Endothelial cell of umbilical vein (primary cell): ENCODE data around the gene MROH2A. TPM values are rescaled to one million over a fixed set of nuclear protein-coding genes. Genes with fewer than 3 reads are reported as not detected.

Experiments
- BruUV-seq: library from RNA; stranded (reverse); fragments of 400-500 nt; replicated peaks from 2 replicates; lab custom pipeline; 2021; lab: Mats Ljungman, UMichigan
- CTCF ChIA-PET: fragments of 300-600, 350-600 bp; sonication (Branson Sonifier 250); formaldehyde crosslinking; loops from one replicate; lab custom pipeline; 2021; ENCODE audit warnings: antibody characterized with exemption, inconsistent platforms; lab: Charles Lee
- POLR2A ChIA-PET: fragments of 300-600, 350-600 bp; sonication (Branson Sonifier 250); formaldehyde crosslinking; loops from one replicate; lab custom pipeline; 2021; ENCODE audit warnings: antibody characterized with exemption, inconsistent platforms; lab: Charles Lee
- DNase-seq: peaks from one replicate; pipeline ENCODE4 v3.0.0-alpha.2; 2011; ENCODE audit warnings: low read depth, low spot score
- FAIRE-seq: peaks from 2 replicates; lab custom pipeline; 2011; peaks lifted over from hg19 to GRCh38; lab: Jason Lieb, UNC
- H2AFZ ChIP-seq: 2 replicates; pipeline ENCODE4 v1.6.0; 2012; ENCODE audit warnings: low read depth, low read length, control low read depth, inconsistent platforms
- H3K27ac ChIP-seq: 2 replicates; pipeline ENCODE4 v1.5.1; 2011; ENCODE audit warnings: low read depth, mild to moderate bottlenecking, control low read depth, low read length, moderate library complexity; ENCODE audit not compliant: insufficient read depth
- H3K27me3 ChIP-seq, 2 experiments: 2 replicates each; pipeline versions ENCODE4 v1.6.0 to v1.6.1; 2011; ENCODE audit warnings: low read length in 2 of 2, mixed read lengths in 1 of 2; ENCODE audit not compliant: control insufficient read depth in 2 of 2, insufficient read depth in 2 of 2
- H3K36me3 ChIP-seq, 2 experiments: 2 replicates in 1 of 2; 3 replicates in 1 of 2; pipeline ENCODE4 v1.5.1; 2011; ENCODE audit warnings: low read length in 2 of 2, mild to moderate bottlenecking in 1 of 2, moderate library complexity in 1 of 2; ENCODE audit not compliant: control insufficient read depth in 2 of 2, insufficient read depth in 2 of 2; ENCODE audit errors: extremely low read depth in 1 of 2
- H3K4me1 ChIP-seq: 3 replicates; pipeline ENCODE4 v1.5.1; 2011; ENCODE audit warnings: mild to moderate bottlenecking, low read length; ENCODE audit not compliant: control insufficient read depth, insufficient read depth; ENCODE audit errors: extremely low read depth
- H3K4me2 ChIP-seq: 2 replicates; pipeline ENCODE4 v1.6.1; 2011; ENCODE audit warnings: low read length, control low read depth, mixed read lengths; ENCODE audit not compliant: insufficient read depth
- H3K4me3 ChIP-seq, 3 experiments: fragments of 200-600 bp in 1 of 3; sonication (generic), shearing (Covaris generic) in 1 of 3; replicated peaks in 1 of 3; 2 replicates each; pipeline ENCODE4 v1.5.1; 2011 to 2016; ENCODE audit warnings: control low read depth in 3 of 3, low read length in 3 of 3, mild to moderate bottlenecking in 2 of 3, inconsistent platforms in 1 of 3, low read depth in 1 of 3, moderate library complexity in 1 of 3; ENCODE audit not compliant: insufficient read depth in 1 of 3
- H3K79me2 ChIP-seq: 2 replicates; pipeline ENCODE4 v1.6.0; 2012; ENCODE audit warnings: low read length, inconsistent platforms; ENCODE audit not compliant: control insufficient read depth, insufficient read depth
- H3K9ac ChIP-seq: replicated peaks from 2 replicates; pipeline ENCODE3; 2011; ENCODE audit warnings: low read length, control low read depth; ENCODE audit not compliant: insufficient read depth; ENCODE audit errors: extremely low read depth
- H3K9me1 ChIP-seq: replicated peaks from 3 replicates; pipeline ENCODE4 v1.6.0; 2011; ENCODE audit warnings: mild to moderate bottlenecking, low read length; ENCODE audit not compliant: control insufficient read depth, insufficient read depth; ENCODE audit errors: extremely low read depth
- H3K9me3 ChIP-seq: replicated peaks from 2 replicates; pipeline ENCODE4 v1.5.1; 2012; ENCODE audit warnings: low read length, inconsistent platforms; ENCODE audit not compliant: control insufficient read depth, insufficient read depth
- H4K20me1 ChIP-seq: replicated peaks from 2 replicates; pipeline ENCODE3; 2011; ENCODE audit warnings: mild to moderate bottlenecking, low read length; ENCODE audit not compliant: control insufficient read depth, insufficient read depth; ENCODE audit errors: extremely low read depth
- EZH2 ChIP-seq: IDR thresholded peaks from 2 replicates; pipeline ENCODE4 v1.6.1; 2012; ENCODE audit warnings: borderline replicate concordance, low read depth, mild to moderate bottlenecking, moderate library complexity, low read length, inconsistent platforms; ENCODE audit not compliant: severe bottlenecking
- FOS ChIP-seq: IDR thresholded peaks from 2 replicates; pipeline ENCODE4 v1.6.1; 2011; ENCODE audit warnings: mild to moderate bottlenecking, low read length, moderate library complexity, borderline replicate concordance; ENCODE audit not compliant: insufficient read depth
- GATA2 ChIP-seq: IDR thresholded peaks from 2 replicates; pipeline ENCODE4 v1.7.0; 2011; ENCODE audit warnings: low read depth, mild to moderate bottlenecking, moderate library complexity, mixed read lengths, low read length; ENCODE audit not compliant: insufficient read length, insufficient read depth
- JUN ChIP-seq: IDR thresholded peaks from 2 replicates; pipeline ENCODE4 v1.6.1; 2011; ENCODE audit warnings: borderline replicate concordance, low read depth; ENCODE audit not compliant: insufficient read length, insufficient read depth
- MYC ChIP-seq: IDR thresholded peaks from one replicate; pipeline ENCODE4 v1.6.1; 2011; ENCODE audit warnings: mild to moderate bottlenecking, low read depth, low read length
- POLR2A ChIP-seq: IDR thresholded peaks from 2 replicates; pipeline ENCODE4 v1.6.1; 2012; ENCODE audit warnings: low read depth, mild to moderate bottlenecking, control low read depth, low read length
- POLR2AphosphoS5 ChIP-seq: IDR thresholded peaks from 2 replicates; pipeline ENCODE4 v1.6.1; 2012; ENCODE audit warnings: low read depth, mild to moderate bottlenecking, control low read depth, low read length, moderate library complexity; ENCODE audit not compliant: insufficient read depth
- dilution Hi-C: fragments of 300-500 bp; cut with MboI; formaldehyde crosslinking; loops from one replicate; pipeline ENCODE4 v1.15.0; 2019; ENCODE audit warnings: low sequenced_read_pairs; ENCODE audit not compliant: extremely low pct_ligation_motif_present
- intact Hi-C: fragments of 100-400 bp; cut with micrococcal nuclease; formaldehyde crosslinking; loops from one replicate; pipeline ENCODE4 v1.10.0; 2022
- polyA plus RNA-seq, 4 experiments: library from polyadenylated mRNA; depleted of rRNA in 3 of 4; stranded (reverse) in 3 of 4; unstranded in 1 of 4; fragments of >200 nt; gene quantifications; 2 replicates each; pipeline versions ENCODE4 v1.2.1 to v1.2.3, GENCODE V29; 2011 to 2012; ENCODE audit warnings: missing spikeins in 1 of 4
- total RNA-seq: library from RNA; stranded (reverse); gene quantifications from 2 replicates; pipeline ENCODE4 v1.2.3, GENCODE V29; 2021
- TF ChIP-seq, protein P1 (sequence below), 2 donors: IDR thresholded peaks; 1 replicate in 1 of 2; 2 replicates in 1 of 2; pipeline ENCODE4 v1.5.1; 2011; ENCODE audit warnings: low read length in 2 of 2, mild to moderate bottlenecking in 2 of 2, moderate library complexity in 2 of 2, control low read depth in 1 of 2, inconsistent platforms in 1 of 2, low read depth in 1 of 2; ENCODE audit not compliant: insufficient read depth in 1 of 2; ENCODE audit errors: extremely low read depth in 1 of 2
- TF ChIP-seq, protein P2 (sequence below): IDR thresholded peaks from 2 replicates; pipeline ENCODE4 v1.6.1; 2011; ENCODE audit not compliant: insufficient read depth, insufficient read length

Gene MROH2A
- total and polyA plus RNA-seq, 2 donors (not counting 3 experiments of a cell fraction or from before 2014, with no cell fraction given), result not detected

DNA sequence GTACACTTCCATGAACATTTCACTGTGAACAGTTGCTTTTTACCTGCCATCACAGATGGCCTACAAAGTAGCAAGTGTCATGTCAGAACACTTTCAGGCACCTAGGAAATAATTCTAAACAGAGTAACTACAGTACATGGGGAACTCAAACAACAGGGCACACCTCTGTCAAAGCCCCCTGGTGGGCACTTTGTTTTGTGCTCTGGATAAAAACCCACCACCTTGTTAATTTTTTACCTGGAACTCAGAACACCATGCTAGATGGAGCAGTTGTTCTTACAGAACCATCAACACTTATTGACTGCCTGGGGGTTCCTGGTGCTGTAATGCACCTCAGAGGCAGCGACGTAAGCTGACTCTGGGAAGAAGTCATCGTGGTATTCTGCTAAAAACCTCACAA lies 87.7 kb downstream of the MROH2A start:
- H3K27me3 ChIP-seq, result peaks cover 0 to 13% of the 10 kb centered on the region in 2 experiments
- TF ChIP-seq GATA2 (no peak), MYC (no peak)
- TF ChIP-seq, protein P1, sequence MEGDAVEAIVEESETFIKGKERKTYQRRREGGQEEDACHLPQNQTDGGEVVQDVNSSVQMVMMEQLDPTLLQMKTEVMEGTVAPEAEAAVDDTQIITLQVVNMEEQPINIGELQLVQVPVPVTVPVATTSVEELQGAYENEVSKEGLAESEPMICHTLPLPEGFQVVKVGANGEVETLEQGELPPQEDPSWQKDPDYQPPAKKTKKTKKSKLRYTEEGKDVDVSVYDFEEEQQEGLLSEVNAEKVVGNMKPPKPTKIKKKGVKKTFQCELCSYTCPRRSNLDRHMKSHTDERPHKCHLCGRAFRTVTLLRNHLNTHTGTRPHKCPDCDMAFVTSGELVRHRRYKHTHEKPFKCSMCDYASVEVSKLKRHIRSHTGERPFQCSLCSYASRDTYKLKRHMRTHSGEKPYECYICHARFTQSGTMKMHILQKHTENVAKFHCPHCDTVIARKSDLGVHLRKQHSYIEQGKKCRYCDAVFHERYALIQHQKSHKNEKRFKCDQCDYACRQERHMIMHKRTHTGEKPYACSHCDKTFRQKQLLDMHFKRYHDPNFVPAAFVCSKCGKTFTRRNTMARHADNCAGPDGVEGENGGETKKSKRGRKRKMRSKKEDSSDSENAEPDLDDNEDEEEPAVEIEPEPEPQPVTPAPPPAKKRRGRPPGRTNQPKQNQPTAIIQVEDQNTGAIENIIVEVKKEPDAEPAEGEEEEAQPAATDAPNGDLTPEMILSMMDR (IDR thresholded peaks at IDR 0.05; ENCODE audit: extremely low read depth in 1 of 2, insufficient read depth in 1 of 2, low read depth in 1 of 2, low read length in 2 of 2), result peak; percentile 13 to 16
- no peak overlapping the region for H3K4me2 ChIP-seq
- no peaks in the 10 kb centered on the region for H3K9me3 ChIP-seq
- no peak overlapping the region for H3K9ac ChIP-seq
- no peaks in the 10 kb centered on the region for H4K20me1 ChIP-seq
- CTCF ChIA-PET, result no interaction called here
- no TSS peak for BruUV-seq
- H3K9me1 ChIP-seq, result no peaks in the 10 kb centered on the region
- no peaks in the 10 kb centered on the region for H3K79me2 ChIP-seq
- no peak overlapping the region for H3K27ac ChIP-seq
- POLR2A ChIA-PET, result no interaction called here
- dilution Hi-C loops, result no loop called here
- no peak overlapping the region for H3K4me3 ChIP-seq
- H3K36me3 ChIP-seq, result no peaks in the 10 kb centered on the region
- intact Hi-C loops, result loop anchor here (5.0 kb wide), 1 partner anchor 299 kb away; the partner anchor contains the start of gene USP40
- no peak overlapping the region for H2AFZ ChIP-seq
- FAIRE-seq (no peak), DNase-seq (no peak)
- peaks cover 5% of the 10 kb centered on the region for H3K4me1 ChIP-seq

DNA sequence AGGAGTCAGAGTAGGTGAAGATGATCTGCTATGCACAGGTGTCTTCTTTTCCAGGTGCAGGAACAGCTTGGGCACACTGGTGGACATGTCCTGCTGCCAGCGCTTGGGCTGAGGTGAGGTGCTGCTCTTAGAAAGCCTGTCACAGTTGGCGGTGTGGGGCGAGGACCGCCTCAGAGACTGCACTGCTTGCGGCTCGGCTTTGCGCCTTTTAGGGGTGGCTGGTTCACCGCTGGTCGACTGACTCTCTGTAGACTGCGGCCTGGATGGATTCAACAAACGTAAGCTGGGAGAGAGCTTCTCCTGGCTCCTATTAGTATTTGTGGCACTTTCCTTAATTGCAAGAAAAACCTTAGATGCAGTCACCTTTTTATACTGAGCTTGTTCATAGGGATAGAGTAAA lies 88.3 kb downstream of the MROH2A start:
- no peak for FAIRE-seq
- no peaks in the 10 kb centered on the region for H4K20me1 ChIP-seq
- intact Hi-C loops, result loop anchor here (5.0 kb wide), 1 partner anchor 299 kb away; the partner anchor contains the start of gene USP40

More for the DNA sequence above, 88.3 kb downstream of the MROH2A start:
- Histone ChIP-seq H3K27ac (no peak overlapping the region), H3K9me1 (no peaks in the 10 kb centered on the region), H2AFZ (no peak overlapping the region), H3K79me2 (no peaks in the 10 kb centered on the region), H3K4me1 (peaks cover 5% of the 10 kb centered on the region), H3K4me2 (no peak overlapping the region), H3K27me3 (peaks cover 3 to 20% of the 10 kb centered on the region in 2 experiments), H3K9me3 (no peaks in the 10 kb centered on the region), H3K9ac (no peak overlapping the region), H3K4me3 (no peak overlapping the region), H3K36me3 (no peaks in the 10 kb centered on the region)
- CTCF ChIA-PET, result no interaction called here
- no TSS peak for BruUV-seq
- no peak for TF ChIP-seq JUN
- TF ChIP-seq FOS, result no peak
- TF ChIP-seq, protein P1 (IDR thresholded peaks at IDR 0.05; ENCODE audit: extremely low read depth in 1 of 2, insufficient read depth in 1 of 2, low read depth in 1 of 2, low read length in 2 of 2), result no peak
- TF ChIP-seq, protein P2, sequence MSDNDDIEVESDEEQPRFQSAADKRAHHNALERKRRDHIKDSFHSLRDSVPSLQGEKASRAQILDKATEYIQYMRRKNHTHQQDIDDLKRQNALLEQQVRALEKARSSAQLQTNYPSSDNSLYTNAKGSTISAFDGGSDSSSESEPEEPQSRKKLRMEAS, result no peak
- TF ChIP-seq POLR2AphosphoS5, result no peak
- no peak for TF ChIP-seq POLR2A
- no peak for TF ChIP-seq GATA2
- TF ChIP-seq MYC, result no peak
- no peak for TF ChIP-seq EZH2
- no peak for DNase-seq
- dilution Hi-C loops, result no loop called here
- POLR2A ChIA-PET, result no interaction called here
